ENCODE data around the gene ZCCHC10.
"Not testable (repeated sequence)": the region's sequence is repeated elsewhere in the genome, so short reads cannot be mapped to it uniquely, and the experiment has no call there.

ZCCHC10 gene

DNA sequence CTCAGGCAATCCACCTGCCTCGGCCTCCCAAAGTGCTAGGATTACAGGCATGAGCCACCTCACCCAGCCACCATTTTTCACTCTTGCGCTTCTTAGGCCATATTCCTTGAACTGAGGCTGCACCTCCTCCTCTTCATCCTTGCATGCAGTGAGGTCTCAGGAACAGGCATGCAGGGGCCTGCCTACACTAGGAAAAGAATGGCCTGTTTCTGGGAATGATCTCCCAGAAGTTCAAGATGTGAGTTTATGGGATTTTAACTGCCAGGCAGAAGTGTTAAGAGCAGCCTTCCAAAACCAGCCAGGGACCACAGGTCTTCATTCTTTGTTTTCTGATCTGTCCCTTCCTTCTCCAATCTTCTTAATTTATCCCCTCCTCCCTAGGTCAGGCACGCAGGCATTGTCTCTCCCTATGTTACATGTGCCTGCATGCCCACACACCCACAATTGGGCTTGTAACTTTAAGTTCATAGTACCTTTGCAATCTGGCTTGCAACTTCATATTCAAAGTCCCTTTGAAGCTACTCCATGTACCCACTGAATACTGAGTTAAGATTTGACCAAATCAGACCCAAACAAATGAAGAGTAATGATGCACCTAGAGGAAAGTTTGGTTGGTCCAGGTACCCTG, 14.9 kb upstream of the ZCCHC10 start:
- DNase-seq, result no peak

- not testable (repeated sequence) for DNase-seq
Observed at GRCh38 chr5:133036677-133037076, 10.3 kb upstream of the ZCCHC10 start.

DNA sequence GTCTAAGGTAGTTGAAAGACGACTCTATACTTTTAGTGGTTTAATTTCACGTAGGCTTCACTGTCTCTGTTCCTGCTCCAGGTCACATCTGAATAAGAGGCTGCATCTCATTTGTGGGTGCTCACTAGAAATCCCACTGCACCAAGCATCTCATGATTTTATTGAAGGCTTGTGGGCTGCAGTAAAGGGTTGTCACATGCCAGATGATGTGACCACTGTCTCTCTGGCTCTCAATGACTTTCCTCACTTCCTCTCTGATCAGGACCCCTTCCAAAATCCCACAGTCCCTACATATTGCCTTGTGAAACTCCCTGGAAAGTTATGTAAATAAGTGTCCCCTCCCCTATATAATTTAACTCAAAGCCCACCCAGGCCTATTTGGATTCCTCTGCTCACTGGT, 8.9 kb upstream of the ZCCHC10 start:
- DNase-seq, result no peak

GRCh38 chr5:133034064-133034463, 7.7 kb upstream of the ZCCHC10 start:
- DNase-seq, result no peak

GRCh38 chr5:133032852-133033742, 6.7 kb upstream of the ZCCHC10 start:
- no peak for DNase-seq

GRCh38 chr5:133030343-133031005, 4.1 kb upstream of the ZCCHC10 start:
- DNase-seq, result no peak

DNA sequence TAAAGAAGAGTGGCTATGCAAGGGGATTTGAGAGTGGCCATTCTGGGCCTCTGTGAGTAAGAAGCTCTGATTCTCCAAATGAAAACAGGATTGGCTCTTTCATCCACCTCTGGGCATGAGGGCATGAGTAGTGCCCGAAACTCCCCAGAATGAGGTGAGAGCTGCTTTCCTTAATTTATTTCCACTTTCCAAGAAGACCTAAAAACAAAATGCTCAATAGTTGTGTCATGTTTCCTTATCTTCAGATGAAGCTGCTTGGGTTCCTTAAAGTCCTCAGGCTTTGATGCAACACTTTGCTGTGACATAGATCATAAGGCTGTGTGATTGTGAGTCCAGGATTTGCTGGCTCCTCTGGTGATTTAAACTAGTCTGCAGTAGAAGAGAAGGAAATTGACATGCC, 3.1 kb upstream of the ZCCHC10 start:
- DNase-seq, result no peak

- DNase-seq, result no peak
Observed at GRCh38 chr5:133026664-133027153, 360 bp upstream of the ZCCHC10 start.

GRCh38 chr5:133019471-133019870, 6.9 kb downstream of the ZCCHC10 start:
- not testable (repeated sequence) for DNase-seq

DNA sequence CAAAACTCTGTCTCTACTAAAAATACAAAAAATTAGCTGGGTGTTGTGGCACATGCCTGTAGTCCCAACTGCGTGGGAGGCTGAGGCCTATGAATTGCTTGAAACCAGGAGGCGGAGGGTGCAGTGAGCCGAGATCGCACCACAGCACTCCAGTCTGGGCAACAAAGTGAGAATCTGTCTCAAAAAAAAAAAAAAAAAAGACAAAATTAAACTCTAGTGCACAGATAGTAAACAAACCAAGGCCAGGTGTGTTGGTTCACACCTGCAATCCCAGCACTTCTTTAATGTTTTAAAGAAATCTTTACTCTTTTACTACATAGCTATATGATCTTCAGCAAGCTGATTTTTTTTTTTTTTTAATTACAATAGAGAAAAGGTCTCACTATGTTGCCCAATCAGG, 8.4 kb downstream of the ZCCHC10 start:
- DNase-seq, result no peak

GRCh38 chr5:133015466-133015865, 10.9 kb downstream of the ZCCHC10 start:
- no peak for DNase-seq

DNA sequence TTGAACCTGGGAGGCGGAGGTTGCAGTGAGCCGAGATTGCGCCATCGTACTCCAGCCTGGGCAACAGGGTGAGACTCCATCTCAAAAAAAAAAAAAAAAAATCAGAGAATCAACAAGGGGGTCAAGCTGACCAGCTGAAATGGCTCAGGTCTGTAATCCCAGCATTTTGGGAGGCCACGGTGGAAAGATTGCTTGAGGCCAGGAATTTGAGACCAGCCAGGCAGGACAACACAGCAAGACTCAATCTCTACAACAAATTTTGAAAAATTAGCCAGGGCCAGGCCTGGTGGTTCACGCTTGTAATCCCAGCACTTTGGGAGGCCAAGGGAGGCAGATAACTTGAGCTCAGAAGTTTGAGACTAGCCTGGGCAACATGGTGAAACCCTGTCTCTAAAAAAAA, 17.9 kb downstream of the ZCCHC10 start:
- DNase-seq, result not testable (repeated sequence)

- DNase-seq, result no peak
Observed at GRCh38 chr5:133006653-133007052, 19.7 kb downstream of the ZCCHC10 start.

DNA sequence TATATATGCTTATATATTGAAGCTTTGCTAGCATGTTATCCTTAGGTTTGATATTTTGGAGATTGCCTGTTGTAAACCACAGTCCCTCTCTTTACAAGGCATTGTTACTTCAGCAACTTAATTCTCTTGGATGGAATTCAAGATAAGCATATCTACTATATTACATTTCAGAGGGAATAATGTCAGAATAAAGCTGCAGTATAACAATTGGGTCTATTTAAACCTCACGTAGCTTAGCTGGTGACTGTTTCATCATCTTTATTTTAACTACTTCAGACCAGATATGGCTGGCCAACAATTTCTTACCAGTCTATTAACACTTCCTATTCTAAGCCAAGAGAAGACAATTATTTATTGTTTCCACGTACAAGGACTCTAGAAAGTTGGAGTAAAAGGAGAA, 27.1 kb downstream of the ZCCHC10 start:
- no peak for DNase-seq

- DNase-seq, result no peak
Observed at GRCh38 chr5:132998556-132998955, 27.8 kb downstream of the ZCCHC10 start.

GRCh38 chr5:132996307-132996706, 30.0 kb downstream of the ZCCHC10 start:
- DNase-seq, result no peak

DNA sequence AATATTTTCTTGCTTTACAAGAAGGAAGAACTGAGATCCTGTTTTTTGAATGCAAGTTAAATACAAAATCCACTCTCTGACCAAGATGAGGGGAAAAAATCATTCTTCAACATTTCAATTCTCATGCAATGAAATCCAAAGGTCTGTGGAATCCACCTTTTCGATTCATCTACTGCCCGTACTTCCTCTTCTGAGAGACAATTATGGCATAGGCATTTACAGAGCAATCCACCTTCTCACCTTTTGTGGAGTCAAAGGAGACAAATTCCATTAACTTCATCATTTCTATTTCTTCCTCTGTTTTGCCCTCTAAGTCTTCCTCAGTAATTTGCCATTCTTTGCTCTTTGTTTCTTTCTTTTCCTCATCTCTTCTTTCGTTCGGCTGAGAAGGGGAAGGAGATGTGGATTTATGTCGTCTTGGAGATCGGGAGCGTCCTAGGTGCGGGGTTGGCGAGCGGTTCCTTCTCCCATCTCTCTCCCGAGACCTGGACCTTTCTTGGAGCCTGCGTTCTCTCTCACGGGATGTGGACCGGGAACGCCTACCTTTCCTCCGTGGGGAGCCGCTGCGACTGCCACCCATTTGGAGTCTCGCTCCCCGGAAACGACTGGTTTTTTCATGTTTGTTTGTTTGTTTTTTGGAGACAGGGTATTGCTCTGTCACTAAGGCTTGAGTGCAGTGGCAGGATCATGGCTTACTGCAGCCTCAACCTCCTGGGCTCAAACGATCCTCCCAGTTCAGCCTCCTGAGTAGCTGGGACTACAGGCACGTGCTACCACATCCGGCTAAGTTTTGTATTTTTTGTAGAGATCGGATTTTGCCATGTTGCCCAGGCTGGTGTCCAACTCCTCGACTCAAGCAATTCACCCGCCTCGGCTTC, 38.6 kb downstream of the ZCCHC10 start:
- DNase-seq, result no peak

- not testable (repeated sequence) for DNase-seq
Observed at GRCh38 chr5:132982971-132983370, 43.4 kb downstream of the ZCCHC10 start.

DNA sequence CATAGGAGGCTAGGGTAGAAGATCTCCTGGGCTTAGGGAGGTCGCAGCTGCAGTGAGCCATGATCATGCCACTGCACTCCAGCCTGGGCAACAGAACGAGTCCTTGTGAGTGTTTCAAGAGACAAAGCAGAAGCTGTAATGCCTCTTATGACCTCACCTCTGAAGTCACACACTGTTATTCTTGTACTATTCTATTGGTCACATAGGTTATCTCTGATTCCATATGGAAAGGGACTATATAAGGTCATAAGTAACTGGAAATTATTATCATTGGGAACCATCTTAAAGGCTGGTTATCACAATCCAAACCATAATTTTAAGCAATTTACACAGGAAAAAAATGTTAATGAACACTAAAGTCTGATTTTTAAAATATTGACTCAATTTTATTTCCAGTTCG, 45.1 kb downstream of the ZCCHC10 start:
- no peak for DNase-seq

- no peak for DNase-seq
Observed at GRCh38 chr5:132979976-132980375, 46.4 kb downstream of the ZCCHC10 start.

DNA sequence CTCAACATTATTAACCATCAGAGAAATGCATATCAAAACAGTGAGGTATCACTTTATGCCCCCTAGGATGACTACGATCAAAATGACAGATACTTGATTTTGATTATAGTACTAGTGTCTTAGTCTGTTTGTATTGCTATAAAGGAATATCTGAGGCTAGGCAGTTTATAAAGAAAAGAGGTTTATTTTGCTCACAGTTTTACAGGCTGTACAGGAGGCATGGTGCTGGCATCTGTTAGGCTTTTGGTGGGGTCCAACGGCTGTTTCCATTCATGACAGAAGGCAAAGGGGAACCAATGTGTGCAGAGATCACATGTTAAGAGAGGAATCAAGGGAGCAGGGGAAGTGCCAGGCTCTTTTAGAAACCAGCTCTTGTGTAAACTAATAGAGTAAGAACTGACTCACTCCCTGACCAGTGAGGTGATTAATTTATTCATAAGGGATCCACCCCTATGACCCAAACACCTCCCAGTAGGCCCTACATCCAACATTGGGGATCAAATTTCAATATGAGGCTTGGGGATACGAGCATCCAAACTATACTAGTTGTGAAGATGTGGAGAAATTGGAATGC, 46.9 kb downstream of the ZCCHC10 start:
- DNase-seq, result no peak

DNA sequence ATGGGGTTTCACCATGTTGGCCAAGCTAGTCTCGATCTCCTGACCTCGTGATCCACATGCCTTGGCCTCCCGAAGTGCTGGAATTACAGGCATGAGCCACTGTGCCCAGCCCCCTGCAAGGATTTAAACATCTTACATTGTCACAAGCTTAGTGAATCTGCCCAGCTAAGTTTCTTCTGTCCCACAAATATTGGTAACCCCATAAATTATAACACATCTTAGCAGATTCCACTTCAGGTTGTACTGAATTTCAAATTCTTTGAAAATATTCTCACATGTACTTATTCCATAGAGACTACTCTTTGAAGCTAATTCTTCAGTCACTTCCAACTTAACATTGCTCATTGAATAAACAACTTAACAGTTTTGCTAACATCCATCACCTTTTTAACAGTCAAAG, 49.5 kb downstream of the ZCCHC10 start:
- DNase-seq, result no peak
